Spleen (tissue), 7 donors: Measurements from ENCODE around the gene CASS4.

ENCODE experiments used
- POLR2A ChIP-seq, 3 donors: fragments of 450-650 bp; IDR thresholded peaks; one replicate each; pipeline ENCODE4 v1.5.1; 2017; ENCODE audit warnings: antibody characterized with exemption in 3 of 3, mild to moderate bottlenecking in 1 of 3
- TF ChIP-seq, protein P1 (sequence below), 11 experiments: fragments of 200-600 bp in 7 of 11; fragments of 450-650 bp in 4 of 11; sonication (generic) in 4 of 11; IDR thresholded peaks in 8 of 11; conservative IDR thresholded peaks in 3 of 11; 1 replicate in 7 of 11; 2 replicates in 4 of 11; pipeline versions ENCODE4 v1.4.0 to v1.8.0; 2016 to 2021; ENCODE audit warnings: antibody characterized with exemption in 11 of 11, inconsistent platforms in 4 of 11, mild to moderate bottlenecking in 1 of 11
- donor health status: DM: no; HTN: no; CAD: no; lungs with moderate emphysema.
- donor health status: DM: no; HTN: no; CAD: no.
- donor health status: DM: no; HTN: no; CAD: no.

DNA sequence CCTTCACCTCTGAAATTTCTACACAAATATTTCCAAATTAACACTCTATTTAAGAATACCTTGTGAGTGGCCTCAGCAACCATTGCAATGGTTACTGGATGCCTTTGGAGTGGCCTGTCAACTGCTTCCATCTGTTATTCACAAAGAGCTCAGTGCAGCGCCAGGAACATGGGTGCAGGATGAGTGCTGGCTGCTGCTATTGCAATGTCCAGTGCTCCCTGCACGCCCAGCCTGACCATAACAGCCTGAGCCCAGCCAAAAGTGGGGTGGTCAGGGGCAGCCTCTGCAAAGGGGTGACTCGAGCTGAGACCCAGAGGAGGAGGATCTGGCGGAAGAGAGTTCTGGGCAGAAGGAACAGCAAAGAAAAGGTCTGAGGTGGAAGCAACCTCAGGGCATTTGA is 18.4 kb downstream of the CASS4 start:
- TF ChIP-seq, protein P1, sequence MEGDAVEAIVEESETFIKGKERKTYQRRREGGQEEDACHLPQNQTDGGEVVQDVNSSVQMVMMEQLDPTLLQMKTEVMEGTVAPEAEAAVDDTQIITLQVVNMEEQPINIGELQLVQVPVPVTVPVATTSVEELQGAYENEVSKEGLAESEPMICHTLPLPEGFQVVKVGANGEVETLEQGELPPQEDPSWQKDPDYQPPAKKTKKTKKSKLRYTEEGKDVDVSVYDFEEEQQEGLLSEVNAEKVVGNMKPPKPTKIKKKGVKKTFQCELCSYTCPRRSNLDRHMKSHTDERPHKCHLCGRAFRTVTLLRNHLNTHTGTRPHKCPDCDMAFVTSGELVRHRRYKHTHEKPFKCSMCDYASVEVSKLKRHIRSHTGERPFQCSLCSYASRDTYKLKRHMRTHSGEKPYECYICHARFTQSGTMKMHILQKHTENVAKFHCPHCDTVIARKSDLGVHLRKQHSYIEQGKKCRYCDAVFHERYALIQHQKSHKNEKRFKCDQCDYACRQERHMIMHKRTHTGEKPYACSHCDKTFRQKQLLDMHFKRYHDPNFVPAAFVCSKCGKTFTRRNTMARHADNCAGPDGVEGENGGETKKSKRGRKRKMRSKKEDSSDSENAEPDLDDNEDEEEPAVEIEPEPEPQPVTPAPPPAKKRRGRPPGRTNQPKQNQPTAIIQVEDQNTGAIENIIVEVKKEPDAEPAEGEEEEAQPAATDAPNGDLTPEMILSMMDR (IDR thresholded peaks at IDR 0.05 in 8 of 11, conservative IDR thresholded peaks at IDR 0.05 in 3 of 11), result no peak
- no peak for TF ChIP-seq POLR2A (IDR thresholded peaks at IDR 0.05)
